HEK293 (cell line): ENCODE results near the gene CCND1.

ENCODE experiments used
- CTCF ChIA-PET: fragments of 350-600 bp; formaldehyde crosslinking; extraction: SDS; loops from one replicate; lab custom pipeline; 2021; ENCODE audit warnings: antibody characterized with exemption; lab: Yijun Ruan, JAX
- POLR2A ChIA-PET: fragments of 300-600 bp; formaldehyde crosslinking; extraction: SDS; loops from one replicate; lab custom pipeline; 2020; ENCODE audit warnings: antibody characterized with exemption, inconsistent platforms; lab: Yijun Ruan, JAX
- H3K27ac ChIP-seq: fragments of 200-500 bp; sonication (Bioruptor generic); 2 replicates; pipeline ENCODE4 v1.5.1; 2014; ENCODE audit warnings: low read depth, low read length, control low read depth, inconsistent platforms; ENCODE audit errors: extremely low read depth
- H3K36me3 ChIP-seq, 2 experiments: fragments of 200-500 bp in 1 of 2; sonication (Bioruptor generic) in 1 of 2; 1 replicate in 1 of 2; 2 replicates in 1 of 2; pipeline ENCODE4 v1.5.1; 2014 to 2017; ENCODE audit warnings: inconsistent platforms in 2 of 2, low read length in 2 of 2; ENCODE audit not compliant: control insufficient read depth in 2 of 2, insufficient read depth in 1 of 2
- H3K4me1 ChIP-seq: fragments of 200-500 bp; sonication (Bioruptor generic); 2 replicates; pipeline ENCODE4 v1.5.1; 2014; ENCODE audit warnings: mild to moderate bottlenecking, low read length, inconsistent platforms; ENCODE audit not compliant: control insufficient read depth, insufficient read depth
- H3K4me3 ChIP-seq: 2 replicates; pipeline ENCODE4 v1.5.1; 2011; ENCODE audit warnings: low read depth, mild to moderate bottlenecking, control low read depth, low read length, moderate library complexity
- H3K9me3 ChIP-seq: fragments of 200-500 bp; sonication (Bioruptor generic); 2 replicates; pipeline ENCODE4 v1.5.1; 2014; ENCODE audit warnings: low read depth, low read length, inconsistent platforms; ENCODE audit not compliant: control insufficient read depth, insufficient read depth
- BCL11B ChIP-seq: fragments of 450-650 bp; formaldehyde crosslinking; IDR thresholded peaks from 2 replicates; pipeline ENCODE4 v1.5.1; 2016; ENCODE audit warnings: low read depth, missing biosample characterization, missing genetic modification characterization
- GFI1B ChIP-seq: fragments of 450-650 bp; formaldehyde crosslinking; IDR thresholded peaks from 2 replicates; pipeline ENCODE4 v1.5.1; 2016; ENCODE audit warnings: missing biosample characterization, missing genetic modification characterization
- GLIS1 ChIP-seq: fragments of 450-650 bp; formaldehyde crosslinking; IDR thresholded peaks from 2 replicates; pipeline ENCODE4 v1.5.1; 2016; ENCODE audit warnings: missing biosample characterization, missing genetic modification characterization
- IKZF3 ChIP-seq: fragments of 450-650 bp; IDR thresholded peaks from 2 replicates; pipeline ENCODE4 v1.5.0; 2018; ENCODE audit warnings: missing biosample characterization, mild to moderate bottlenecking, missing genetic modification characterization, moderate library complexity
- SETDB1 ChIP-seq: IDR thresholded peaks from one replicate; pipeline ENCODE4 v1.6.1; 2017; ENCODE audit warnings: mild to moderate bottlenecking, low read length, moderate library complexity, mixed read lengths; ENCODE audit not compliant: insufficient read length
- SP3 ChIP-seq: fragments of 450-650 bp; formaldehyde crosslinking; IDR thresholded peaks from 2 replicates; pipeline ENCODE4 v1.5.1; 2016; ENCODE audit warnings: missing biosample characterization, missing genetic modification characterization
- ZBTB1 ChIP-seq: fragments of 450-650 bp; formaldehyde crosslinking; IDR thresholded peaks from 2 replicates; pipeline ENCODE4 v1.5.1; 2016; ENCODE audit warnings: missing biosample characterization, missing genetic modification characterization
- ZBTB21 ChIP-seq: fragments of 450-650 bp; formaldehyde crosslinking; IDR thresholded peaks from 2 replicates; pipeline ENCODE4 v1.5.1; 2017; ENCODE audit warnings: missing biosample characterization, missing genetic modification characterization
- ZNF121 ChIP-seq: fragments of 450-650 bp; formaldehyde crosslinking; IDR thresholded peaks from 2 replicates; pipeline ENCODE4 v1.5.1; 2016; ENCODE audit warnings: missing biosample characterization, missing genetic modification characterization
- ZNF133 ChIP-seq: fragments of 450-650 bp; formaldehyde crosslinking; IDR thresholded peaks from 2 replicates; pipeline ENCODE4 v1.5.1; 2016; ENCODE audit warnings: missing biosample characterization, missing genetic modification characterization
- ZNF2 ChIP-seq: fragments of 450-650 bp; formaldehyde crosslinking; IDR thresholded peaks from 2 replicates; pipeline ENCODE4 v1.5.1; 2016; ENCODE audit warnings: missing biosample characterization, missing genetic modification characterization
- ZNF473 ChIP-seq: fragments of 450-650 bp; formaldehyde crosslinking; IDR thresholded peaks from 2 replicates; pipeline ENCODE4 v1.5.1; 2017; ENCODE audit warnings: missing biosample characterization, missing genetic modification characterization
- ZNF777 ChIP-seq: fragments of 450-650 bp; formaldehyde crosslinking; IDR thresholded peaks from 2 replicates; pipeline ENCODE4 v1.5.1; 2017; ENCODE audit warnings: missing biosample characterization, missing genetic modification characterization, borderline replicate concordance
- TF ChIP-seq, protein P1 (sequence below): fragments of 450-650 bp; IDR thresholded peaks from 2 replicates; pipeline ENCODE4 v1.5.1; 2018; ENCODE audit warnings: missing biosample characterization, missing genetic modification characterization
- TF ChIP-seq, protein P2 (sequence below): fragments of 450-650 bp; formaldehyde crosslinking; IDR thresholded peaks from 2 replicates; pipeline ENCODE4 v1.5.1; 2016; ENCODE audit warnings: missing biosample characterization, missing genetic modification characterization
- TF ChIP-seq, protein P3 (sequence below): fragments of 450-650 bp; formaldehyde crosslinking; IDR thresholded peaks from 2 replicates; pipeline ENCODE4 v1.5.1; 2016; ENCODE audit warnings: missing biosample characterization, missing genetic modification characterization
- TF ChIP-seq, protein P4 (sequence below): fragments of 450-650 bp; IDR thresholded peaks from 2 replicates; pipeline ENCODE4 v1.5.1; 2018; ENCODE audit warnings: missing biosample characterization, mild to moderate bottlenecking, missing genetic modification characterization
- TF ChIP-seq, protein P5 (sequence below): fragments of 450-650 bp; formaldehyde crosslinking; IDR thresholded peaks from 2 replicates; pipeline ENCODE4 v1.5.1; 2016; ENCODE audit warnings: missing biosample characterization, missing genetic modification characterization

Gene CCND1

DNA sequence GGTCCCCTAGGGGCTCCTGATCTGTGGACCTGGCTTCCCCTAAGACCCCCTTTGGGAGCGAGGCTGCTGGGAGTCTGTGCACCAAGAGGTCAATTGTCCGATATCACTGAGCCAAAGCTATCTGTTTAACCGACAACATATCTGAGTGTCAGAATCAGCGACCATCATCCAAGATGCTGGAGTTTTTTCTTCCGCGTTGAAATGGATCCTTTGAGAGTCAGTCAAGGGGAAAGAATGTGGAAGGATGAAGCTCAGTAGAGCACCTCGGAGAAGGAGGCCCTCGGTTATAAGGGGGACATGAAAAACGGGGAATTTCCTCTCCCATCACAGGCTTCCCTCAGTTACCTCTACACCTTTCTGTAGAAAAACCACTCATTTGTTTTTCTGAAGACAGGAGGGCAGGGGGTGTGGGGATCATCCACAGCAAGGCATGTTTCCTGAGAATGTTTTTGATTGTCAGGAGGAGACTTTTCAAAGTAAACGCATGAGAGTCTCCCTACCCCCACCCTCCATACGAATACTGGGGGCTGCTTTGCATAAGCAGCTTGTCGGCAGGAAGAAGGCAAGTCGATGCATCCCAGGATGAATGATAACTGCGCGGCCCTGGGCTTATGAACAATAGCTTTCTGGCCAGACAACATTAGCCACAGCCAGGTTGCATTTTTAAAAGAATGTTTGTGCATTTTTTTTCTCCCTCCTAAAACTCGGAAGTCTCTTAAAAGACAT lies 37.7 kb upstream of the CCND1 start (continued):
- TF ChIP-seq, protein P1, sequence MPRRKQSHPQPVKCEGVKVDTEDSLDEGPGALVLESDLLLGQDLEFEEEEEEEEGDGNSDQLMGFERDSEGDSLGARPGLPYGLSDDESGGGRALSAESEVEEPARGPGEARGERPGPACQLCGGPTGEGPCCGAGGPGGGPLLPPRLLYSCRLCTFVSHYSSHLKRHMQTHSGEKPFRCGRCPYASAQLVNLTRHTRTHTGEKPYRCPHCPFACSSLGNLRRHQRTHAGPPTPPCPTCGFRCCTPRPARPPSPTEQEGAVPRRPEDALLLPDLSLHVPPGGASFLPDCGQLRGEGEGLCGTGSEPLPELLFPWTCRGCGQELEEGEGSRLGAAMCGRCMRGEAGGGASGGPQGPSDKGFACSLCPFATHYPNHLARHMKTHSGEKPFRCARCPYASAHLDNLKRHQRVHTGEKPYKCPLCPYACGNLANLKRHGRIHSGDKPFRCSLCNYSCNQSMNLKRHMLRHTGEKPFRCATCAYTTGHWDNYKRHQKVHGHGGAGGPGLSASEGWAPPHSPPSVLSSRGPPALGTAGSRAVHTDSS (tag by site-specific recombination): no peak
- TF ChIP-seq ZNF777 (no peak), ZNF121 (tag by site-specific recombination) (no peak), ZNF133 (no peak)
- TF ChIP-seq, protein P2, sequence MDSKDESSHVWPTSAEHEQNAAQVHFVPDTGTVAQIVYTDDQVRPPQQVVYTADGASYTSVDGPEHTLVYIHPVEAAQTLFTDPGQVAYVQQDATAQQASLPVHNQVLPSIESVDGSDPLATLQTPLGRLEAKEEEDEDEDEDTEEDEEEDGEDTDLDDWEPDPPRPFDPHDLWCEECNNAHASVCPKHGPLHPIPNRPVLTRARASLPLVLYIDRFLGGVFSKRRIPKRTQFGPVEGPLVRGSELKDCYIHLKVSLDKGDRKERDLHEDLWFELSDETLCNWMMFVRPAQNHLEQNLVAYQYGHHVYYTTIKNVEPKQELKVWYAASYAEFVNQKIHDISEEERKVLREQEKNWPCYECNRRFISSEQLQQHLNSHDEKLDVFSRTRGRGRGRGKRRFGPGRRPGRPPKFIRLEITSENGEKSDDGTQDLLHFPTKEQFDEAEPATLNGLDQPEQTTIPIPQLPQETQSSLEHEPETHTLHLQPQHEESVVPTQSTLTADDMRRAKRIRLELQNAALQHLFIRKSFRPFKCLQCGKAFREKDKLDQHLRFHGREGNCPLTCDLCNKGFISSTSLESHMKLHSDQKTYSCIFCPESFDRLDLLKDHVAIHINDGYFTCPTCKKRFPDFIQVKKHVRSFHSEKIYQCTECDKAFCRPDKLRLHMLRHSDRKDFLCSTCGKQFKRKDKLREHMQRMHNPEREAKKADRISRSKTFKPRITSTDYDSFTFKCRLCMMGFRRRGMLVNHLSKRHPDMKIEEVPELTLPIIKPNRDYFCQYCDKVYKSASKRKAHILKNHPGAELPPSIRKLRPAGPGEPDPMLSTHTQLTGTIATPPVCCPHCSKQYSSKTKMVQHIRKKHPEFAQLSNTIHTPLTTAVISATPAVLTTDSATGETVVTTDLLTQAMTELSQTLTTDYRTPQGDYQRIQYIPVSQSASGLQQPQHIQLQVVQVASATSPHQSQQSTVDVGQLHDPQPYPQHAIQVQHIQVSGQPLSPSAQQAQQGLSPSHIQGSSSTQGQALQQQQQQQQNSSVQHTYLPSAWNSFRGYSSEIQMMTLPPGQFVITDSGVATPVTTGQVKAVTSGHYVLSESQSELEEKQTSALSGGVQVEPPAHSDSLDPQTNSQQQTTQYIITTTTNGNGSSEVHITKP: no peak

DNA sequence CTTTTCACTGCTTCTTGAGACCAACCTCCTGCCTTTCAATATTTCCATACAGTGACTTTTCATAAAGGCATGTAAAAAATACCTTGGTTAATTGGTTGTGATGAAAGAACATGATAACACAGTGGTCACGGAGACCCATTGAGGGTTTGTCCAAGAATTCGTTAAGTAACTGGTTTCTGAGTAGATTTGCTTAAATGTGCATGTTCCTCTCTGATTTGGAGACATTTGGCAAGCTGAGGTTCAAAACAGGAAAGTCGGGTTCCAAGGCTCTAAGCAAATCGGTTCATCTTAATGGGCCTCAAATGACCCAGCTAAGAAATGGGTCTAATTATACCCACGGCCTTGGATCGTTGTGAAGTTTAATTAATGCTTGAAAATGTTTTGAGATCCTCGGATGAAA lies 36.9 kb upstream of the CCND1 start:
- Histone ChIP-seq H3K27ac (no peak overlapping the region), H3K4me3 (no peak overlapping the region), H3K4me1 (no peaks in the 10 kb centered on the region), H3K9me3 (no peaks in the 10 kb centered on the region), H3K36me3 (no peaks in the 10 kb centered on the region)
- CTCF ChIA-PET: interaction anchor here (0.7 kb wide), 1 partner anchor 1449 kb away, joined by 3 read pairs; no protein-coding TSS in a partner anchor
- POLR2A ChIA-PET: no interaction called here
- no peak for TF ChIP-seq BCL11B (tag by site-specific recombination)
- TF ChIP-seq, protein P3, sequence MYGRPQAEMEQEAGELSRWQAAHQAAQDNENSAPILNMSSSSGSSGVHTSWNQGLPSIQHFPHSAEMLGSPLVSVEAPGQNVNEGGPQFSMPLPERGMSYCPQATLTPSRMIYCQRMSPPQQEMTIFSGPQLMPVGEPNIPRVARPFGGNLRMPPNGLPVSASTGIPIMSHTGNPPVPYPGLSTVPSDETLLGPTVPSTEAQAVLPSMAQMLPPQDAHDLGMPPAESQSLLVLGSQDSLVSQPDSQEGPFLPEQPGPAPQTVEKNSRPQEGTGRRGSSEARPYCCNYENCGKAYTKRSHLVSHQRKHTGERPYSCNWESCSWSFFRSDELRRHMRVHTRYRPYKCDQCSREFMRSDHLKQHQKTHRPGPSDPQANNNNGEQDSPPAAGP (tag by site-specific recombination): no peak
- no peak for TF ChIP-seq SP3 (tag by site-specific recombination)
- TF ChIP-seq IKZF3 (tag by site-specific recombination): no peak
- TF ChIP-seq, protein P4, sequence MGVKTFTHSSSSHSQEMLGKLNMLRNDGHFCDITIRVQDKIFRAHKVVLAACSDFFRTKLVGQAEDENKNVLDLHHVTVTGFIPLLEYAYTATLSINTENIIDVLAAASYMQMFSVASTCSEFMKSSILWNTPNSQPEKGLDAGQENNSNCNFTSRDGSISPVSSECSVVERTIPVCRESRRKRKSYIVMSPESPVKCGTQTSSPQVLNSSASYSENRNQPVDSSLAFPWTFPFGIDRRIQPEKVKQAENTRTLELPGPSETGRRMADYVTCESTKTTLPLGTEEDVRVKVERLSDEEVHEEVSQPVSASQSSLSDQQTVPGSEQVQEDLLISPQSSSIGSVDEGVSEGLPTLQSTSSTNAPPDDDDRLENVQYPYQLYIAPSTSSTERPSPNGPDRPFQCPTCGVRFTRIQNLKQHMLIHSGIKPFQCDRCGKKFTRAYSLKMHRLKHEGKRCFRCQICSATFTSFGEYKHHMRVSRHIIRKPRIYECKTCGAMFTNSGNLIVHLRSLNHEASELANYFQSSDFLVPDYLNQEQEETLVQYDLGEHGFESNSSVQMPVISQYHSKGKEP: no peak
- TF ChIP-seq ZNF2 (tag by site-specific recombination): no peak
- TF ChIP-seq, protein P1 (tag by site-specific recombination): no peak
- TF ChIP-seq ZBTB21 (tag by site-specific recombination): no peak
- TF ChIP-seq, protein P5, sequence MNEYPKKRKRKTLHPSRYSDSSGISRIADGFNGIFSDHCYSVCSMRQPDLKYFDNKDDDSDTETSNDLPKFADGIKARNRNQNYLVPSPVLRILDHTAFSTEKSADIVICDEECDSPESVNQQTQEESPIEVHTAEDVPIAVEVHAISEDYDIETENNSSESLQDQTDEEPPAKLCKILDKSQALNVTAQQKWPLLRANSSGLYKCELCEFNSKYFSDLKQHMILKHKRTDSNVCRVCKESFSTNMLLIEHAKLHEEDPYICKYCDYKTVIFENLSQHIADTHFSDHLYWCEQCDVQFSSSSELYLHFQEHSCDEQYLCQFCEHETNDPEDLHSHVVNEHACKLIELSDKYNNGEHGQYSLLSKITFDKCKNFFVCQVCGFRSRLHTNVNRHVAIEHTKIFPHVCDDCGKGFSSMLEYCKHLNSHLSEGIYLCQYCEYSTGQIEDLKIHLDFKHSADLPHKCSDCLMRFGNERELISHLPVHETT: no peak
- TF ChIP-seq GFI1B (tag by site-specific recombination): no peak
- TF ChIP-seq ZBTB1: no peak
- no peak for TF ChIP-seq GLIS1 (tag by site-specific recombination)
- no peak for TF ChIP-seq SETDB1
- no peak for TF ChIP-seq ZNF473 (tag by site-specific recombination)
